ACC112 (cell line): ENCODE measurements around the gene MMP17.

Source experiments
- H2AFZ ChIP-seq: fragments of 200-600 bp; sonication (generic); one replicate; pipeline ENCODE4 v1.6.0; 2017; ENCODE audit warnings: antibody characterized with exemption, low read length; ENCODE audit not compliant: unreplicated experiment
- H3K27ac ChIP-seq: fragments of 200-600 bp; sonication (generic); 2 replicates; pipeline ENCODE4 v1.5.1; 2014; ENCODE audit warnings: low read depth, mild to moderate bottlenecking, antibody characterized with exemption, low read length, moderate library complexity
- H3K27me3 ChIP-seq: fragments of 200-600 bp; sonication (generic); 2 replicates; pipeline ENCODE4 v1.6.1; 2014; ENCODE audit warnings: mild to moderate bottlenecking, antibody characterized with exemption, low read length, moderate library complexity, mixed read lengths; ENCODE audit not compliant: insufficient read depth
- H3K36me3 ChIP-seq: fragments of 200-600 bp; sonication (generic); 2 replicates; pipeline ENCODE4 v1.6.1; 2016; ENCODE audit warnings: mild to moderate bottlenecking, antibody characterized with exemption, low read length, moderate library complexity, mixed read lengths; ENCODE audit not compliant: insufficient read depth
- H3K4me1 ChIP-seq: fragments of 200-600 bp; sonication (generic); one replicate; pipeline ENCODE4 v1.6.1; 2016; ENCODE audit warnings: low read length, mixed read lengths; ENCODE audit not compliant: insufficient read depth, unreplicated experiment, control insufficient read depth
- H3K4me3 ChIP-seq: fragments of 200-600 bp; sonication (generic); 2 replicates; pipeline ENCODE4 v1.5.1; 2014; ENCODE audit warnings: mild to moderate bottlenecking, low read depth, low read length
- H3K79me2 ChIP-seq: fragments of 200-600 bp; sonication (generic); one replicate; pipeline ENCODE4 v1.6.0; 2016; ENCODE audit warnings: low read length; ENCODE audit not compliant: control insufficient read depth, unreplicated experiment, insufficient read depth

Gene MMP17

GRCh38 chr12:131793243-131794022 lies 34.8 kb upstream of the MMP17 start:
- H2AFZ ChIP-seq: no peak overlapping the region
- H3K36me3 ChIP-seq: peaks cover 24% of the 10 kb centered on the region
- H3K27ac ChIP-seq: no peak overlapping the region
- no peaks in the 10 kb centered on the region for H3K4me1 ChIP-seq
- H3K27me3 ChIP-seq: no peaks in the 10 kb centered on the region
- H3K79me2 ChIP-seq: no peaks in the 10 kb centered on the region
- H3K4me3 ChIP-seq: no peak overlapping the region

- H3K27me3 ChIP-seq: no peaks in the 10 kb centered on the region
- no peak overlapping the region for H3K4me3 ChIP-seq
- no peaks in the 10 kb centered on the region for H3K79me2 ChIP-seq
- H3K36me3 ChIP-seq: peaks cover 18% of the 10 kb centered on the region
- no peak overlapping the region for H3K27ac ChIP-seq
- H2AFZ ChIP-seq: no peak overlapping the region
- H3K4me1 ChIP-seq: no peaks in the 10 kb centered on the region
Observed at GRCh38 chr12:131794061-131794460, 34.1 kb upstream of the MMP17 start.

GRCh38 chr12:131794573-131794972 lies 33.6 kb upstream of the MMP17 start:
- peaks cover 15% of the 10 kb centered on the region for H3K36me3 ChIP-seq
- no peaks in the 10 kb centered on the region for H3K4me1 ChIP-seq
- H2AFZ ChIP-seq: no peak overlapping the region
- no peaks in the 10 kb centered on the region for H3K79me2 ChIP-seq
- H3K27me3 ChIP-seq: no peaks in the 10 kb centered on the region
- no peak overlapping the region for H3K4me3 ChIP-seq
- H3K27ac ChIP-seq: no peak overlapping the region

GRCh38 chr12:131795064-131795463 lies 33.1 kb upstream of the MMP17 start:
- peaks cover 10% of the 10 kb centered on the region for H3K36me3 ChIP-seq
- H3K27me3 ChIP-seq: no peaks in the 10 kb centered on the region
- no peak overlapping the region for H3K27ac ChIP-seq
- no peaks in the 10 kb centered on the region for H3K4me1 ChIP-seq
- no peak overlapping the region for H2AFZ ChIP-seq
- no peak overlapping the region for H3K4me3 ChIP-seq
- H3K79me2 ChIP-seq: no peaks in the 10 kb centered on the region

- Histone ChIP-seq H3K27ac (no peak overlapping the region), H3K79me2 (no peaks in the 10 kb centered on the region), H3K4me1 (no peaks in the 10 kb centered on the region), H3K27me3 (no peaks in the 10 kb centered on the region), H3K4me3 (no peak overlapping the region), H3K36me3 (peaks cover 2% of the 10 kb centered on the region), H2AFZ (no peak overlapping the region)
Observed at GRCh38 chr12:131795690-131796410, 32.3 kb upstream of the MMP17 start.

GRCh38 chr12:131796411-131796736 lies 31.8 kb upstream of the MMP17 start:
- Histone ChIP-seq H3K27ac (no peak overlapping the region), H3K27me3 (no peaks in the 10 kb centered on the region), H3K36me3 (no peaks in the 10 kb centered on the region; the same call in 1 of the 2 replicates), H3K4me3 (no peak overlapping the region), H3K79me2 (no peaks in the 10 kb centered on the region), H3K4me1 (no peaks in the 10 kb centered on the region), H2AFZ (no peak overlapping the region)

GRCh38 chr12:131796754-131797587 lies 31.2 kb upstream of the MMP17 start:
- H3K36me3 ChIP-seq: peaks cover 3% of the 10 kb centered on the region; the same call in 1 of the 2 replicates

GRCh38 chr12:131797588-131797934 lies 30.6 kb upstream of the MMP17 start:
- Histone ChIP-seq H2AFZ (no peak overlapping the region), H3K27me3 (no peaks in the 10 kb centered on the region), H3K27ac (no peak overlapping the region), H3K79me2 (no peaks in the 10 kb centered on the region), H3K4me3 (no peak overlapping the region), H3K36me3 (peaks cover 5% of the 10 kb centered on the region; the same call in 1 of the 2 replicates), H3K4me1 (no peaks in the 10 kb centered on the region)

More at GRCh38 chr12:131796754-131797587, 31.2 kb upstream of the MMP17 start:
- H3K79me2 ChIP-seq: no peaks in the 10 kb centered on the region
- H3K4me3 ChIP-seq: no peak overlapping the region
- no peak overlapping the region for H3K27ac ChIP-seq
- H3K4me1 ChIP-seq: no peaks in the 10 kb centered on the region
- no peaks in the 10 kb centered on the region for H3K27me3 ChIP-seq
- no peak overlapping the region for H2AFZ ChIP-seq

GRCh38 chr12:131799195-131799594 lies 29.0 kb upstream of the MMP17 start:
- H2AFZ ChIP-seq: no peak overlapping the region
- H3K4me3 ChIP-seq: no peak overlapping the region
- H3K27me3 ChIP-seq: no peaks in the 10 kb centered on the region
- H3K79me2 ChIP-seq: no peaks in the 10 kb centered on the region
- H3K27ac ChIP-seq: no peak overlapping the region
- H3K36me3 ChIP-seq: peaks cover 5% of the 10 kb centered on the region; the same call in 1 of the 2 replicates
- H3K4me1 ChIP-seq: peaks cover 5% of the 10 kb centered on the region

GRCh38 chr12:131799828-131800593 lies 28.2 kb upstream of the MMP17 start:
- H3K27me3 ChIP-seq: no peaks in the 10 kb centered on the region
- H3K79me2 ChIP-seq: no peaks in the 10 kb centered on the region
- peaks cover 5% of the 10 kb centered on the region for H3K4me1 ChIP-seq
- H3K4me3 ChIP-seq: no peak overlapping the region
- no peak overlapping the region for H2AFZ ChIP-seq
- no peak overlapping the region for H3K27ac ChIP-seq
- H3K36me3 ChIP-seq: peaks cover 5% of the 10 kb centered on the region; the same call in 1 of the 2 replicates
